Astrocyte of the hippocampus (primary cell): Measurements from ENCODE around the gene PLPPR2.
"Not testable (repeated sequence)": the region's sequence is repeated elsewhere in the genome, so short reads cannot be mapped to it uniquely, and the experiment has no call there.

Experiments used
- DNase-seq: peaks from one replicate; pipeline ENCODE4 v3.0.0; 2011; ENCODE audit warnings: low read depth, low spot score

Gene PLPPR2

DNA sequence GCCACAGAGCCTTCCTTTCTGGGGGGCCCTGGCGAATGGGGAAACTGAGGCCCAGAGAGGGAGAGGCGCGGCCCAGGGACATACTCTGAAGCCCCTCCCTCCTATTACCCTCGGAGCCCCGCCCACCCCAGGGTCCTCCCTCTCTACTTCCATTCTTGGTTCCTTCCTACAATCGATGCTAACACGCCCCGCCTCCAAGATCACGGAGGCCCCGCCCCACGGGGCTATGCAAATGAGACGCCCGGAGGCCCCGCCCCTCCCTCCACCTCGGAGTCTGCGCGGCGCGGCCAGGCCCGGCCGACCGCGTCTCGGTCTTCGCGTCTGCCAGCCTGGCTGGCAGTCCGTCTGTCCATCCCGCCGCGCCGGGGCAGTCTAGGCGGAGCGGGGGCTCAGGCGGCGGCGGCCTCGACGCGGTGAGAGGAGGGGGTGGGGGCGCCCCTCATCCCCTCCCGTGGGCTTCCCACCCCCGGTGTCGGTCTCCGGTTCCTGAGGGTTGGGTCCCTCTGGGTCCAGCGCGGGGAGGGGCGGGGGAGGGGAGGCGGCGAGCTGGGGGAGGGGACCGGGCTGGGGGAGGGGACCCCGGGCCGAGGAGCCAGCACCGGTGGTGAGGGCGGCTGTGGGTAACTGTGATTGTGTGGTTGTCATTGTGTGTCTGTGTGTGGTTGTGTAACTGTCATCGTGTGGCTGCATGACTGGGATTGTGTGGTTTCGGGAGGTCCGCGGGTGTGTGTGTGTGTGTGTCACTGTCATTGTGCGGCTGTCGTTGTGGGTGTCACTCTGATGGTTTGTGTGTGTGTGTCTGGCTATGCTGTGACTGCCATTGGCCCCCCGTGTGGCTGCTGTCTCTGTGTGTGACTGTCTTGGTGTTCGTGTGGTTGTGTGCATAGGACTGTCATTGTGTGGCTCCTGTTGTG lies at the start of gene PLPPR2:
TSS of gene PLPPR2 (plus strand) at position 273 of the 914 bp plus-strand sequence. CDS start 2,242 bp downstream, outside the sequence.
- peak; percentile 96 for DNase-seq

DNA sequence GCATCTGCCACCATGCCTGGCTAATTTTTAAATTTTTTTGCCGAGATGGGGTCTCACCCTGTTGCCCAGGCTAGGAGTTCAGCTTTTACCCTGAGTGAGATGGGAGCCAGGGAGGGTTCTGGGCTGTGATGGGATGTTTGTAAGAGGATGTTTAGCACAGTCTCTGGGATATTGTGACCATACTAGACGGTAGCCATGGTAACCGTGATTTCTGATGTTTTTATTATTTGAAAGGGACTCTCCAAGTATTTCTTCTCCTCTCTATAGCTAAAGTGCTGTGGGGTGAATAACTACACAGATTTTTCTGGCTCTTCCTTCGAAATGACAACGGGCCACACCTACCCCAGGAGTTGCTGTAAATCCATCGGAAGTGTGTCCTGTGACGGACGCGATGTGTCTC lies 48.9 kb upstream of the PLPPR2 start:
- DNase-seq, result no peak

DNA sequence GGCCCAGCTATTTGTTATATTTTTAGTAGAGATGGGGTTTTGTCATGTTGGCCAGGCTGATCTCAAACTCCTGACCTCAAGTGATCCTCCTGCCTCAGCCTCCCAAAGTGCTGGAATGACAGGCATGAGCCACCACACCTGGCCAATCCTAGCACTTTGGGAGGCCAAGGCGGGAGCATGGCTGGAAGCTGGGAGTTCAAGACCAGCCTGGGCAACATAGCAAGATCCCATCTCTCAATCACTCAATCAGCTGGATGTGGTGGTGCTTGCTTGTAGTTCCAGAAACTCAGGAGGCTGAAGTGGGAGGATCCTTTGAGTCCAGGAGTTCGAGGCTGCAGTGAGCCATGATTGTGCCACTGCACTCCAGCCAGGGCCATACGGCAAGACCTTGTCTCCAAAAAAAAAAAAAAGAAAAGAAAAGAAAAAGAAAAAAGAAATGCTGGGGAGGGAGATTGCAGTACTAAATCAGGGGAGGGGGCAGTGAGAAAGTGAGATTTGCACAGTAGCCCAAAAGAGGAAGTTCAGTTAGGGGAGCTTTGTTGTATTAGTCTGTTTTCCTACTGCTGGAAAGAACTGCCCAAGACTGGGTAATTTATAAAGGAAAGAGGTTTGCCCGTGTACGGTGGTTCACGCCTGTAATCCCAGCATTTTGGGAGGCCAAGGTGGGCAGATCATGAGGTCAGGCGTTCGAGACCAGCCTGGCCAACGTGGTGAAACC lies 34.8 kb upstream of the PLPPR2 start:
- DNase-seq, result not testable (repeated sequence)

- no peak for DNase-seq
These were observed 33.8 kb upstream of the PLPPR2 start for GRCh38 chr19:11321191-11322126.

DNA sequence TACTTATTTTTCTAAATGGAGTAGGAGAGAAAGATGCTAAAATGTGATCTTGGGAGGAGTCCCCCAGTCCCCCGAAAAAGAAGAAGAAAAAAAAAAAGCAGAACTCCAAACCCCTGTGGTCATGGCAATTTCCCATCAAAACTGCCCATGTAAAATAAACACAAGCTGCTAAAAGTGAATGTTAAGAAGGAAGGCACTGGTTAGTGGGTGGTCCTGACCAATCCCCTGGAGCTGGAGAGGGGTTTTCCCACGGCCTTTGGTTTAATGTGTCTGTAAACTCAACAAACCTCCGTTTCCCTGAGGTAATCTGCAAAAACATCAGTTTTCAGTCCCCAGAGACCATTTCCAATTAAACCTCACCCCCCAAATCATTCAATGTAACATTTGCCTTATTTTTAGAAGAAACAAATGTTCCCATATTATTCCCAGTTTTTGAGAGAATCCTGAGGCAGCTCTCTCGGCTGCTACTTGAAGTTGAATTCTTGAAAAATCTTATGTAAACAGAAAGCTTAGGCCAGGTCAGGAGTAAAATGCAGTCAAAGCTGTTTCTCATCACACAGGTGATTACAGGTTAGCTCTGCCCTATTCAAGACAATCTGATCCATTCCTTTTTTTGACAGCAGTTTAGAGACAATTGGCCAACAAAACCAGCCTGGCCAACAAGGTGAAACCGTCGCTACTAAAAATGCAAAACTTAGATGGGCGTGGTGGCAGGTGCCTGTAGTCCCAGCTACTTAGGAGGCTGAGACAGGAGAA lies 32.8 kb upstream of the PLPPR2 start:
- DNase-seq, result no peak

DNA sequence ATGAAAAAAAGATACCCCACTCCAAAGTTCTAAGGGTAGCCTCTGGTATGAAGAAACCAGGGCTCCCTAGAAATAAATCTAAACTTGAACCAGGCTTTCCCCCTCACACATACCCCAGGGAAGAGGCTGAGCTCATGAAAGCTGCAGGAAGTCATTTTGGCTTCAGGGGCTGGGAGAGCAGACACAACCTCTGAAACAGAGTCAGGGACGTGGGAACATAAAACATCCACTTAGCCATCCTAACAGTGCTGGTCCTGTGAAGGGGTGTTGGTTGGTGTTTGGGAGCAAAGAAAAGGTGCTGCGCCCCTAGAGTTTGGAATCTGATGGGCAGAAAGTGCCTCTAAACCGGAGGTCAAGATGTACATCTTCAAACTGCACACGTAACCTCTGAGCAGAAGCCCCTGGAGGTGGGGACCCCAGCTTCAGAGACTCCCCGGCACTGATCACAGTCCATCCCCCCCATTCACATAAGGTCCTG lies 31.6 kb upstream of the PLPPR2 start:
- no peak for DNase-seq

DNA sequence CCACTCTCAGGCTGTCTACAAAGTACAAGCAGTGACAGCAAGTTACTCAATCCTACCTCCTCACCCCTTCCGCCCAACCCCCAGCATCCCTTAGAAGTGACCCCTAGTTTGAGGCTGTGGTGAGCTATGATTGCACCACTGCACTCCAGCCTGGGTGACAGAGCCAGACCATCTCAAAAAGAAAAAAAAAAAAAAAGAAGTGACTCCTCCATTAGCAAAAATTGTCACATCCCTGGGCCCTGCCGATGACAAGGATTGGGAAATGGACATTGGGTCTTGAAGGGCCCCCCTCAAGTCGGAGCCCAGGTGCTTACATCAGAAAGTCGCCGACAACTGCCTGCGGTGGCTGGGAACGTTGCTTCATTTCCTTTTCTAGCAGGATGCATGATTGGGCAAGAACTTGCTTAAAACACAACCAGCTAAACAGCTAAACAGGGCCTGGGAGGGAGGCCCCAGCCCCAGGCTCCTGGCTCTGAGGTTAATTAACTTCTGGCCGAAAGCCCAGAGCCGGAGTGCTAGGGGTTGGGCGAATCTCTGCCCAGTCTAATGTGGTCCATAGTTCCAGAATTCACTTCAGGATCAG lies 31.1 kb upstream of the PLPPR2 start:
- peak; percentile 95 for DNase-seq

- peak; percentile 16 for DNase-seq
These were observed 30.4 kb upstream of the PLPPR2 start for GRCh38 chr19:11324748-11325389.

DNA sequence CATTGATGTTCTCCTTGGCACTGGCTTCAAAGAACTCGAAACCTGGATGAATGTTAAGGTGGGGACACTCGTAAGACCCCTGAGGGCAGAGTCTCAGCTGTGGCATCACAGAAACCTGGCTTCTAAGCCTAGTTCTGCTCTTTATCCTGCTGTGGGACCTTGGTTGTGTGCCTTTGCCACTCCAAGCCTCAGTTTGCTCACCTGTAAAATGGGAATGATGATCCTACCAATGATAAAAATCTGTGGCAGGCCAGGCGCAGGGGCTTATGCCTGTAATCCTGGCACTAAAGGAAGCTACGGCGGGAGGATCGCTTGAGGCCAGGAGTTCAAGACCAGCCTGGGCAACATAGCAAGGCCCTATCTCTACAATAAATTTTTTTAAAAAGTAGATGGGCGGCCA lies 29.7 kb upstream of the PLPPR2 start:
- DNase-seq, result no peak

DNA sequence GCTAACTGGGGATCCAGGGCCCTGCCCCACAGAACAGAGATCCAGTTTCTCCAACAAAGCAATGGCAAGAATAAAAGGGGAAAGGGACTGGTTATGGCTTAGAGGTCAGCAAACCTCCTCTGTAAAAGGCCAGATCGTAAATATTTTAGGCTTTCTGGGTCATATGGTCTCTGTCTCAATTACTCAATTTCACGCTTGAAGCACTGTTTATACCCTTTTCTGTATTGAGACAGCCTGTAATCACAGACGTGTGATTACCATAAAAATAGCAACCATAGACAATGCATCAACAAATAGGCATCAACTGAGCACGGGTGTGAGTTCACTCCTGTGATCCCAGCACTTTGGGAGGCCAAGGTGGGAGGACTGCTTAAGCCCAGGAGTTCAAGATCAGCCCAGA lies 25.1 kb upstream of the PLPPR2 start:
- DNase-seq, result no peak

- no peak for DNase-seq
These were observed 23.7 kb upstream of the PLPPR2 start for GRCh38 chr19:11331502-11331901.

GRCh38 chr19:11332822-11333221 lies 22.4 kb upstream of the PLPPR2 start:
- no peak for DNase-seq

- peak; percentile 23 for DNase-seq
These were observed 21.4 kb upstream of the PLPPR2 start for GRCh38 chr19:11333838-11334237.

DNA sequence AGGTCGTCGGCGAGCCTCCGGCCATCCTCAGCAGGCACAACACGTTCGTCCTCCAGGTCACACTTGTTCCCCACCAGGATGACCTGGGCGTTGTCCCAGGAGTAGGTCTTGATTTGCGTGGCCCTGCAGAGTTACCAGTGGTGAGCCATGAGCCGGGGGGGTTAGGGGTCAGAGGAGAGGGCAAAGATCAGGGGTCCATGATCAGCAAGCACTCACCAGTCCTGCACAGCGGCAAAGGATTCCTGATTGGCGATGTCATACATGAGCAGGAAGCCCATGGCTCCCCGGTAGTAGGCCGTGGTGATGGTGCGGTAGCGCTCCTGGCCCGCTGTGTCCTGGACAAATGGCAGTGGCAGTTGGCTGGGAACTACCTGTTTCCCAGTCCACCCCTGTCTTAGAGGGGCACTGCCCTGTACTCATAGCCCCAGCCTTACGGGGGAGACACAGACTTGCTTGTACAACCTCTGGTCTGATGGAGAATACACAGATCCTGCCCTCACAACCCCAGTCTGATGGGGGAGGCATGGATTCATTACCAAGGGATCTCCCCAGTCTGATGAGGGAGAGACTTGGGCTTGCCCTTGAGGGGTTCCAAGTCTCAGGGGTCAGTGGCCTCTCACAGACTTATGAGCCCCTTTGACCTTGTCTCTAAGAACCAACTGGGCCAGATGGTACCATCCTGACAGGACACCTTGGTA lies 19.6 kb upstream of the PLPPR2 start:
- DNase-seq, result no peak

DNA sequence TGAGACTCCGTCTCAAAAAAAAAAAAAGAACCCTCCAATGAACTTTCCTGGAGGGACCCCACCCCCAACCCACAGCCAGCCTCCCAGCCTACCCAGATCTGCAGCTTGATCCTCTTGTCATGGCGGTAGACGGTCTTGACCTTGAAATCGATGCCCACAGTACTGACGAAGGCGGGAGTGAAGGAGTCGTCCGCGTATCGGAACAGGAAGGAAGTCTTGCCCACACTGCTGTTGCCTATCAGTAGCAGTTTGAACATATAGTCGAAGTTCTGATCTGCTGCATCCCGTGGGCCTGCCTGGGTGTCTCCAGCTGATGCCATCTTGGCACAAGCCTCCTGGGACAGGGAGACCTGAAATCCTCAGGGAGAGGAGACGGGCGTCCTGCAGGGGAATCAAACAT lies 18.2 kb upstream of the PLPPR2 start:
- DNase-seq, result no peak

DNA sequence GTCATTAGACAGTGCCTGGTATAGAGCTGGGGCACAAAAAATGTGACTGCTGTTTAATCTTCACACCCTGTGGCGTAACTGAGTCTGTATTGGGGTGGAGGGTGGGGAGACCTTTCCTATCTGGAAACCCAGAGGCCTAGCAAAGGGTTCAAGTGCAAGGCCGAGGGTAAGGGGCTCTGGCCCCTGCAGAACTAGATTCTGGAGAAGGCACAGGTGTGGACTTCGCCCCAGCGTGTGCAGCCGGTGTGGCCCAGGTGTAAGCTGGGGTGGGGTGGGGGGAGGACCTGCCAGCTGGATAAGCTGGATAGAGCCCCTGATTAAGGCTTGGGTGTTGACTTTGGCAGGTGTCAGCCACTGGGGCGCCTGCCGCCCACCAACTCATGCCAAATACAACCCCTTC lies 17.1 kb upstream of the PLPPR2 start:
- no peak for DNase-seq

- no peak for DNase-seq
These were observed 16.5 kb upstream of the PLPPR2 start for GRCh38 chr19:11338569-11339253.

DNA sequence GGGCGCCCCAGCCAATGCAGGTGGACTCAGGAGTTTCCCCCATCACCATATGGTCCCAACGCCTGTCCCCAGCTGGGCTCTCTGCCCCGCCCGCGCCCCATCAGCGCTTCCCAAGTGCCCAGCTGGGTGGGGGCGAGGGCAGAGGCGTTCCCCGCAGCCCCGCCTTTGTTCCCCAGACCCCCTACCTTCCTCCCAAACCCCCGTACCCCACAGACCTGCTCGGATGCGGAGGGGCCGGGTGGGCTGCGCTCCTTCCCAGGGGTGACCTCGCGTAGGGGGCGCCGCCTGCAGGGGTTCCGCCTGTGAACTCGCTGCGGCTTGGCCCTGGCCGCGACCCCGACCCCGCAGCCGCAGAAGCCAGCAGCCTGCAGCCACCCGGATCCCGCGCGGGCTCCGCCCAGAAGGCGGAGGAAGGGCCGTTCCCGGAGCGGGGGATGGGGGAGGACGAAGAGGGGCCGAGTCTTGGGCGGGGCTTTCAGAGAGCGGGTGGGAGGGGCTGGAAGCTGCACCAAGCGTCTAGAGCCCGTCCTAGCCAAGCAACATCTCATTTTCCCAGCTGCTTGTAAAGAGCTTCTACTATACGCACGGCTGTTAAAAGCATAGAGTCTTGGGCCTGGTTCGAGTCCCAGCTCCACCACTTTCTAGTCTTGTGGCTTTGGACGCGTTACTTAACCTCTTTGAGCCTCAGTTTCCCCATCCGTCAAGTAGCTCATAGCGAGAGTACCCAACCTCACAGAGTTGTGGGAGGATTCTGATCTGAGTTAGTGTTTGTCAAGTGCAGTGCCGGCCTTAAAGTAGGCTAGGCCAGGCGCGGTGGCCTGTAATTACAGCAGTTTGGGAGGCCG lies 15.8 kb upstream of the PLPPR2 start, which contains the start of gene RAB3D:
TSS of gene RAB3D (minus strand) at position 404 of the 845 bp plus-strand sequence. CDS start 2,258 bp downstream, outside the sequence.
- DNase-seq, result peak; percentile 91
